Measurements from ENCODE around the gene FASTK. TPM values are rescaled to one million over a fixed set of nuclear protein-coding genes. Genes with fewer than 3 reads are reported as not detected.

The FASTK gene
- total and polyA plus RNA-seq, 2 of the 4 experiments (the other 2 are of a cell fraction), result 53.8 to 115 TPM

DNA sequence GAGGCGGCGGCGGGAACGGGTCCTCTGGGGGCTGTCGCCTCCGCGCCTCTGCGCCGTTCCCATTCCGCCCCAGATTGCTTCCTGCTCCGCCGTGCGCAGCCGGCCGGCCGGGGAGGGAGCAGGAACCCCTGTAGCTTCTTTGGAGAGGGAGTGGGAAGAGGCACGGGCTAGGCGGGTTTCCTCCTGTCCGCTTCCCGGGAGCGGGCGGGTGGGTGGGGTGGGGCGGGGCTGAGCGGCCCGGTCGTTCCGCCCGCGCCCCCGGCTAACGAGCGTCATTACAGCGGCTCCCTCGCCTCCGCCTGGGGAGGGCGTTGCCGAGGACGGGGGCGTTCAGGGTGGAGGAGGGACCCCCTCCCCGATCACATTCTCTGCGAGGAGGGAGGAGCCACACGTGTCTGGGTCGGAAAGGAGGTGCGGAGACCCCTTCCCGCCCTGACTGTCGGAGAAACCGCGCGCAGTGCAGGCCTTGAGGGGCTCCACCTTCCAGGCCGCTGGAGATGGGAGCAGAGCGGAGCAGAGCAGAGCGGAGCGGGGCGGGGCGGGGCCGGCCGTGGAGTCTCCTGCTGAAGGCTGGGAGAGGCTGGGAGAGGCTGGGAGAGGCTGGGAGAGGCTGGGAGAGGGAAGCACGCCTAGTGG lies 45.4 kb upstream of the FASTK start:
- in situ Hi-C loops (cut with MboI; ENCODE audit: low sequenced_read_pairs), result loop anchor here (5.0 to 10.0 kb wide), 2 partner anchors 46 to 179 kb away; no protein-coding TSS in a partner anchor
- no peak overlapping the region for H2AK5ac ChIP-seq (ENCODE audit: low read depth, low read length)
- WGBS, 2 experiments (ENCODE audit: extremely low coverage in 2 of 2, insufficient read length in 1 of 2), result 69% methylated on average over 3 of the region's 58 CpGs; no CpG with 5 or more reads in 1 of the 2 experiments
- intact Hi-C loops (cut with micrococcal nuclease), result no loop called here
- no peak overlapping the region for H3K18ac ChIP-seq (ENCODE audit: low read depth, low read length)
- ChIA-PET CTCF (no interaction called here), POLR2A (ENCODE audit: unreplicated experiment) (no interaction called here)
- H2AK9ac ChIP-seq (replicated peaks; ENCODE audit: low read depth, low read length, poor library complexity), result no peak overlapping the region
- no peak overlapping the region for H3K4me2 ChIP-seq (ENCODE audit: low read depth, low read length)
- ATAC-seq (ENCODE audit: low read depth), result no peak
- no peak for DNase-seq
- H3K9me3 ChIP-seq (ENCODE audit: control insufficient read depth, insufficient read depth, low read length), result no peaks in the 10 kb centered on the region
- H4K8ac ChIP-seq (ENCODE audit: low read depth in 2 of 2, low read length in 2 of 2), result no peak overlapping the region
- H3K9me1 ChIP-seq (ENCODE audit: insufficient read depth, low read length), result no peaks in the 10 kb centered on the region
- no peak overlapping the region for H3K4ac ChIP-seq (ENCODE audit: low read depth, low read length)
- TF ChIP-seq CHD1 (IDR thresholded peaks at IDR 0.05; ENCODE audit: low read depth, low read length) (no peak), MAZ (IDR thresholded peaks at IDR 0.05; ENCODE audit: borderline replicate concordance, low read depth, low read length) (no peak), CEBPB (IDR thresholded peaks at IDR 0.05; ENCODE audit: low read depth, low read length) (no peak), RCOR1 (IDR thresholded peaks at IDR 0.05; ENCODE audit: insufficient replicate concordance, low read length) (no peak)
- TF ChIP-seq, protein P1, sequence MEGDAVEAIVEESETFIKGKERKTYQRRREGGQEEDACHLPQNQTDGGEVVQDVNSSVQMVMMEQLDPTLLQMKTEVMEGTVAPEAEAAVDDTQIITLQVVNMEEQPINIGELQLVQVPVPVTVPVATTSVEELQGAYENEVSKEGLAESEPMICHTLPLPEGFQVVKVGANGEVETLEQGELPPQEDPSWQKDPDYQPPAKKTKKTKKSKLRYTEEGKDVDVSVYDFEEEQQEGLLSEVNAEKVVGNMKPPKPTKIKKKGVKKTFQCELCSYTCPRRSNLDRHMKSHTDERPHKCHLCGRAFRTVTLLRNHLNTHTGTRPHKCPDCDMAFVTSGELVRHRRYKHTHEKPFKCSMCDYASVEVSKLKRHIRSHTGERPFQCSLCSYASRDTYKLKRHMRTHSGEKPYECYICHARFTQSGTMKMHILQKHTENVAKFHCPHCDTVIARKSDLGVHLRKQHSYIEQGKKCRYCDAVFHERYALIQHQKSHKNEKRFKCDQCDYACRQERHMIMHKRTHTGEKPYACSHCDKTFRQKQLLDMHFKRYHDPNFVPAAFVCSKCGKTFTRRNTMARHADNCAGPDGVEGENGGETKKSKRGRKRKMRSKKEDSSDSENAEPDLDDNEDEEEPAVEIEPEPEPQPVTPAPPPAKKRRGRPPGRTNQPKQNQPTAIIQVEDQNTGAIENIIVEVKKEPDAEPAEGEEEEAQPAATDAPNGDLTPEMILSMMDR (conservative IDR thresholded peaks at IDR 0.05; ENCODE audit: low read depth, low read length), result no peak
- TF ChIP-seq, protein P2, sequence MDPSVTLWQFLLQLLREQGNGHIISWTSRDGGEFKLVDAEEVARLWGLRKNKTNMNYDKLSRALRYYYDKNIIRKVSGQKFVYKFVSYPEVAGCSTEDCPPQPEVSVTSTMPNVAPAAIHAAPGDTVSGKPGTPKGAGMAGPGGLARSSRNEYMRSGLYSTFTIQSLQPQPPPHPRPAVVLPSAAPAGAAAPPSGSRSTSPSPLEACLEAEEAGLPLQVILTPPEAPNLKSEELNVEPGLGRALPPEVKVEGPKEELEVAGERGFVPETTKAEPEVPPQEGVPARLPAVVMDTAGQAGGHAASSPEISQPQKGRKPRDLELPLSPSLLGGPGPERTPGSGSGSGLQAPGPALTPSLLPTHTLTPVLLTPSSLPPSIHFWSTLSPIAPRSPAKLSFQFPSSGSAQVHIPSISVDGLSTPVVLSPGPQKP (IDR thresholded peaks at IDR 0.05; ENCODE audit: borderline replicate concordance, low read depth, low read length), result no peak
- no peak overlapping the region for H2BK120ac ChIP-seq (ENCODE audit: low read depth, low read length)
- H4K5ac ChIP-seq (ENCODE audit: low read depth, low read length), result no peak overlapping the region
- dilution Hi-C loops (cut with HindIII; ENCODE audit: low sequenced_read_pairs, unreplicated experiment), result no loop called here
- no peak overlapping the region for H3K56ac ChIP-seq (ENCODE audit: extremely low read depth, insufficient read depth, low read length)
- H3K4me3 ChIP-seq (ENCODE audit: insufficient read depth, low read depth, low read length), result no peak overlapping the region
- H4K91ac ChIP-seq (ENCODE audit: insufficient read depth, low read depth, low read length), result no peak overlapping the region
- H3K36me3 ChIP-seq (ENCODE audit: control insufficient read depth, insufficient read depth, low read length), result peaks cover 67% of the 10 kb centered on the region
- H3K23ac ChIP-seq (ENCODE audit: low read depth, low read length), result no peak overlapping the region
- H4K20me1 ChIP-seq (ENCODE audit: insufficient read depth, low read length), result peaks cover 32% of the 10 kb centered on the region
- no peak overlapping the region for H2BK5ac ChIP-seq (ENCODE audit: low read depth, low read length, poor library complexity, severe bottlenecking)
- no TSS peak for BruUV-seq (replicated peaks)
- H3K14ac ChIP-seq (replicated peaks; ENCODE audit: low read depth, low read length), result no peak overlapping the region
- no peaks in the 10 kb centered on the region for H3K4me1 ChIP-seq (ENCODE audit: control insufficient read depth, insufficient read depth, low read length)
- no peak overlapping the region for H2BK20ac ChIP-seq (ENCODE audit: low read depth, low read length)
- no peak overlapping the region for H2AFZ ChIP-seq (replicated peaks; ENCODE audit: low read length, poor library complexity)
- H3K27ac ChIP-seq (ENCODE audit: insufficient read depth, low read length), result no peak overlapping the region
- no peaks in the 10 kb centered on the region for H3K27me3 ChIP-seq (ENCODE audit: control insufficient read depth, insufficient read depth, low read length)
- H2BK15ac ChIP-seq (ENCODE audit: low read depth, low read length), result no peak overlapping the region
- no peak overlapping the region for H3K9ac ChIP-seq (ENCODE audit: low read depth, low read length)
- H3K79me1 ChIP-seq (ENCODE audit: low read depth in 1 of 2, low read length in 2 of 2), result peaks cover 0 to 28% of the 10 kb centered on the region in 2 experiments; a peak in 3 of 4 replicates
